WTC11 (cell line): Measurements from ENCODE around the gene ARAP1. TPM values are rescaled to one million over a fixed set of nuclear protein-coding genes. Genes with fewer than 3 reads are reported as not detected.

Source experiments
- ATAC-seq: fragments of 200-7000 bp; cut with Tn5 transposase; 2 replicates; pipeline ENCODE4 v1.10.0; 2021; ENCODE audit warnings: mild to moderate bottlenecking, moderate library complexity
- CTCF ChIA-PET: fragments of 300-600 bp; sonication (Branson Sonifier 250); formaldehyde crosslinking; loops from one replicate; lab custom pipeline; 2021; ENCODE audit warnings: antibody characterized with exemption; lab: Charles Lee
- POLR2A ChIA-PET: fragments of 350-600 bp; sonication (Branson Sonifier 250); formaldehyde crosslinking; loops from one replicate; lab custom pipeline; 2021; ENCODE audit warnings: antibody characterized with exemption; lab: Charles Lee
- DNase-seq: peaks from one replicate; pipeline ENCODE4 v3.0.0; 2021; ENCODE audit warnings: low spot score
- H3K27ac Mint-ChIP-seq: 2 replicates; pipeline ENCODE4 v1.8.0; 2021; ENCODE audit warnings: mixed read lengths
- H3K27me3 Mint-ChIP-seq: 2 replicates; pipeline ENCODE4 v1.8.0; 2021; ENCODE audit warnings: low read depth, mild to moderate bottlenecking, moderate library complexity, mixed read lengths
- H3K36me3 Mint-ChIP-seq: 2 replicates; pipeline ENCODE4 v1.8.0; 2021; ENCODE audit warnings: mixed read lengths
- H3K4me1 Mint-ChIP-seq: 2 replicates; pipeline ENCODE4 v1.8.0; 2022; ENCODE audit warnings: mixed read lengths
- H3K4me3 Mint-ChIP-seq: 2 replicates; pipeline ENCODE4 v1.8.0; 2021; ENCODE audit warnings: mild to moderate bottlenecking, moderate library complexity, mixed read lengths
- H3K9me3 Mint-ChIP-seq: 2 replicates; pipeline ENCODE4 v1.8.0; 2021; ENCODE audit warnings: mixed read lengths
- EMX1 ChIP-seq: fragments of 250-450 bp; sonication (Bioruptor Pico); IDR thresholded peaks from 2 replicates; pipeline ENCODE4 v1.8.0; 2021; ENCODE audit warnings: mild to moderate bottlenecking
- GRHL2 ChIP-seq: fragments of 250-450 bp; sonication (Bioruptor Pico); IDR thresholded peaks from 2 replicates; pipeline ENCODE4 v1.8.0; 2022; ENCODE audit warnings: mild to moderate bottlenecking, moderate library complexity; ENCODE audit not compliant: insufficient replicate concordance, severe bottlenecking
- MXD4 ChIP-seq: fragments of 250-450 bp; sonication (Bioruptor Pico); IDR thresholded peaks from 2 replicates; pipeline ENCODE4 v1.8.0; 2021; ENCODE audit warnings: mild to moderate bottlenecking, moderate library complexity, borderline replicate concordance
- NFYB ChIP-seq: sonication (generic); formaldehyde crosslinking; conservative IDR thresholded peaks from 2 replicates; pipeline ENCODE4 v1.8.0; 2022; ENCODE audit warnings: low read depth, missing genetic modification reagents
- NR2C2 ChIP-seq: sonication (generic); formaldehyde crosslinking; IDR thresholded peaks from 2 replicates; pipeline ENCODE4 v1.8.0; 2022; ENCODE audit warnings: mild to moderate bottlenecking, missing genetic modification reagents
- RELA ChIP-seq: sonication (generic); formaldehyde crosslinking; IDR thresholded peaks from 2 replicates; pipeline ENCODE4 v1.8.1; 2022; ENCODE audit warnings: missing genetic modification reagents, mild to moderate bottlenecking, borderline replicate concordance
- SMAD3 ChIP-seq: sonication (generic); formaldehyde crosslinking; IDR thresholded peaks from 2 replicates; pipeline ENCODE4 v1.8.0; 2022; ENCODE audit warnings: missing genetic modification reagents, mild to moderate bottlenecking, borderline replicate concordance
- TP53 ChIP-seq: sonication (generic); formaldehyde crosslinking; IDR thresholded peaks from 2 replicates; pipeline ENCODE4 v1.8.1; 2023; ENCODE audit warnings: mild to moderate bottlenecking, missing genetic modification reagents
- ZBTB21 ChIP-seq: sonication (generic); formaldehyde crosslinking; IDR thresholded peaks from 2 replicates; pipeline ENCODE4 v1.8.1; 2023; ENCODE audit warnings: mild to moderate bottlenecking, missing genetic modification reagents, borderline replicate concordance
- ZNF263 ChIP-seq: sonication (generic); formaldehyde crosslinking; IDR thresholded peaks from 2 replicates; pipeline ENCODE4 v1.8.1; 2022; ENCODE audit warnings: low read depth, mild to moderate bottlenecking, moderate library complexity, missing genetic modification reagents
- total RNA-seq: library from RNA; stranded (reverse); gene quantifications from 3 replicates; pipeline ENCODE4 v1.2.3, GENCODE V29; 2021
- TF ChIP-seq, protein P1 (sequence below): fragments of 250-450 bp; sonication (Bioruptor Pico); IDR thresholded peaks from 2 replicates; pipeline ENCODE4 v2.1.2; 2022; ENCODE audit warnings: mild to moderate bottlenecking, moderate library complexity
- TF ChIP-seq, protein P2 (sequence below): sonication (generic); formaldehyde crosslinking; IDR thresholded peaks from 2 replicates; pipeline ENCODE4 v1.8.0; 2022; ENCODE audit warnings: missing genetic modification reagents
- TF ChIP-seq, protein P3 (sequence below): sonication (generic); formaldehyde crosslinking; IDR thresholded peaks from 2 replicates; pipeline ENCODE4 v1.8.1; 2023; ENCODE audit warnings: mild to moderate bottlenecking, moderate library complexity, missing genetic modification reagents
- TF ChIP-seq, protein P4 (sequence below): fragments of 250-450 bp; sonication (Bioruptor Pico); IDR thresholded peaks from 2 replicates; pipeline ENCODE4 v1.9.0; 2021; ENCODE audit warnings: mild to moderate bottlenecking, borderline replicate concordance
- TF ChIP-seq, protein P5 (sequence below): fragments of 250-450 bp; sonication (Bioruptor Pico); IDR thresholded peaks from 2 replicates; pipeline ENCODE4 v1.9.0; 2021; ENCODE audit warnings: moderate library complexity, mild to moderate bottlenecking, inconsistent platforms, borderline replicate concordance
- TF ChIP-seq, protein P6 (sequence below): sonication (generic); formaldehyde crosslinking; IDR thresholded peaks from 2 replicates; pipeline ENCODE4 v1.8.0; 2022; ENCODE audit warnings: mild to moderate bottlenecking, missing genetic modification reagents

Gene ARAP1
- total RNA-seq, 1 experiment from 2014 or later: 98.8 TPM

DNA sequence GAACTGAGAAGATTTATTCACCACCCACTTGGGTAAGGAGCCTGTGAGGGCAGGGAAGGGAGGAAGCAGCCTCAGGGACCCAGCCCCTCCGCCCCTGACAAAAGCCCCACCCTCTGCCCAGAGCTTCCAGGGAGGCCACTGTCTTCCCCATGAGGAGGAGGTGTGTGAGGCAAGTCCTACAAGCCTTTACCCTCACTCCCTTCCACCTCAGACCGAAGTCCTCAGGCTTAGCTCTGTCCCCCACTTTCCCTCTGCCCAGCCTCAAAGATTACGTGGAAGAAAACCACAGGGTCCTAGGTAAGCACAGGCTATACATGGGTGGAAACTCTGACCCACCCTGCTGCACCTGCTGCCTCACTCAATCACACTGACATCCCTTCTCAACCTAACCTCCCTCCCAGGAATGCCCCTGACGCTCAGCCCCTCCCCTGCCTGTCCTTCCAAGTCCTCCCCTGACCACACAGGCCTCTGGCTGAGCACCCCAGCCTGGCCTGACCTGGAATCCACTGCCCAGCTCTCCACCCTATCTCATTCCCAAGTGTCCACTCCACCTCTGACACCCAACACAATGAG lies 3.6 kb upstream of the ARAP1 start:
- no peaks in the 10 kb centered on the region for H3K9me3 Mint-ChIP-seq
- H3K27ac Mint-ChIP-seq: no peak overlapping the region
- DNase-seq (no peak), ATAC-seq (no peak)
- peaks cover 10% of the 10 kb centered on the region for H3K27me3 Mint-ChIP-seq
- H3K4me1 Mint-ChIP-seq: peaks cover 31% of the 10 kb centered on the region
- no peak for TF ChIP-seq ZNF263 (CRISPR knock-in tag)
- TF ChIP-seq, protein P1, sequence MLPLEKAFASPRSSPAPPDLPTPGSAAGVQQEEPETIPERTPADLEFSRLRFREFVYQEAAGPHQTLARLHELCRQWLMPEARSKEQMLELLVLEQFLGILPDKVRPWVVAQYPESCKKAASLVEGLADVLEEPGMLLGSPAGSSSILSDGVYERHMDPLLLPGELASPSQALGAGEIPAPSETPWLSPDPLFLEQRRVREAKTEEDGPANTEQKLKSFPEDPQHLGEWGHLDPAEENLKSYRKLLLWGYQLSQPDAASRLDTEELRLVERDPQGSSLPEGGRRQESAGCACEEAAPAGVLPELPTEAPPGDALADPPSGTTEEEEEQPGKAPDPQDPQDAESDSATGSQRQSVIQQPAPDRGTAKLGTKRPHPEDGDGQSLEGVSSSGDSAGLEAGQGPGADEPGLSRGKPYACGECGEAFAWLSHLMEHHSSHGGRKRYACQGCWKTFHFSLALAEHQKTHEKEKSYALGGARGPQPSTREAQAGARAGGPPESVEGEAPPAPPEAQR (CRISPR knock-in tag): no peak
- no peak for TF ChIP-seq TP53 (CRISPR knock-in tag)
- TF ChIP-seq ZBTB21 (CRISPR knock-in tag): no peak
- TF ChIP-seq RELA (CRISPR knock-in tag): no peak
- TF ChIP-seq EMX1: no peak
- TF ChIP-seq, protein P2, sequence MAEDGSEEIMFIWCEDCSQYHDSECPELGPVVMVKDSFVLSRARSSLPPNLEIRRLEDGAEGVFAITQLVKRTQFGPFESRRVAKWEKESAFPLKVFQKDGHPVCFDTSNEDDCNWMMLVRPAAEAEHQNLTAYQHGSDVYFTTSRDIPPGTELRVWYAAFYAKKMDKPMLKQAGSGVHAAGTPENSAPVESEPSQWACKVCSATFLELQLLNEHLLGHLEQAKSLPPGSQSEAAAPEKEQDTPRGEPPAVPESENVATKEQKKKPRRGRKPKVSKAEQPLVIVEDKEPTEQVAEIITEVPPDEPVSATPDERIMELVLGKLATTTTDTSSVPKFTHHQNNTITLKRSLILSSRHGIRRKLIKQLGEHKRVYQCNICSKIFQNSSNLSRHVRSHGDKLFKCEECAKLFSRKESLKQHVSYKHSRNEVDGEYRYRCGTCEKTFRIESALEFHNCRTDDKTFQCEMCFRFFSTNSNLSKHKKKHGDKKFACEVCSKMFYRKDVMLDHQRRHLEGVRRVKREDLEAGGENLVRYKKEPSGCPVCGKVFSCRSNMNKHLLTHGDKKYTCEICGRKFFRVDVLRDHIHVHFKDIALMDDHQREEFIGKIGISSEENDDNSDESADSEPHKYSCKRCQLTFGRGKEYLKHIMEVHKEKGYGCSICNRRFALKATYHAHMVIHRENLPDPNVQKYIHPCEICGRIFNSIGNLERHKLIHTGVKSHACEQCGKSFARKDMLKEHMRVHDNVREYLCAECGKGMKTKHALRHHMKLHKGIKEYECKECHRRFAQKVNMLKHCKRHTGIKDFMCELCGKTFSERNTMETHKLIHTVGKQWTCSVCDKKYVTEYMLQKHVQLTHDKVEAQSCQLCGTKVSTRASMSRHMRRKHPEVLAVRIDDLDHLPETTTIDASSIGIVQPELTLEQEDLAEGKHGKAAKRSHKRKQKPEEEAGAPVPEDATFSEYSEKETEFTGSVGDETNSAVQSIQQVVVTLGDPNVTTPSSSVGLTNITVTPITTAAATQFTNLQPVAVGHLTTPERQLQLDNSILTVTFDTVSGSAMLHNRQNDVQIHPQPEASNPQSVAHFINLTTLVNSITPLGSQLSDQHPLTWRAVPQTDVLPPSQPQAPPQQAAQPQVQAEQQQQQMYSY (CRISPR knock-in tag): no peak
- no peak for TF ChIP-seq NR2C2 (CRISPR knock-in tag)
- TF ChIP-seq SMAD3: no peak
- TF ChIP-seq, protein P3, sequence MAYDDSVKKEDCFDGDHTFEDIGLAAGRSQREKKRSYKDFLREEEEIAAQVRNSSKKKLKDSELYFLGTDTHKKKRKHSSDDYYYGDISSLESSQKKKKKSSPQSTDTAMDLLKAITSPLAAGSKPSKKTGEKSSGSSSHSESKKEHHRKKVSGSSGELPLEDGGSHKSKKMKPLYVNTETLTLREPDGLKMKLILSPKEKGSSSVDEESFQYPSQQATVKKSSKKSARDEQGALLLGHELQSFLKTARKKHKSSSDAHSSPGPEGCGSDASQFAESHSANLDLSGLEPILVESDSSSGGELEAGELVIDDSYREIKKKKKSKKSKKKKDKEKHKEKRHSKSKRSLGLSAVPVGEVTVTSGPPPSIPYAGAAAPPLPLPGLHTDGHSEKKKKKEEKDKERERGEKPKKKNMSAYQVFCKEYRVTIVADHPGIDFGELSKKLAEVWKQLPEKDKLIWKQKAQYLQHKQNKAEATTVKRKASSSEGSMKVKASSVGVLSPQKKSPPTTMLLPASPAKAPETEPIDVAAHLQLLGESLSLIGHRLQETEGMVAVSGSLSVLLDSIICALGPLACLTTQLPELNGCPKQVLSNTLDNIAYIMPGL (CRISPR knock-in tag): no peak
- TF ChIP-seq, protein P4, sequence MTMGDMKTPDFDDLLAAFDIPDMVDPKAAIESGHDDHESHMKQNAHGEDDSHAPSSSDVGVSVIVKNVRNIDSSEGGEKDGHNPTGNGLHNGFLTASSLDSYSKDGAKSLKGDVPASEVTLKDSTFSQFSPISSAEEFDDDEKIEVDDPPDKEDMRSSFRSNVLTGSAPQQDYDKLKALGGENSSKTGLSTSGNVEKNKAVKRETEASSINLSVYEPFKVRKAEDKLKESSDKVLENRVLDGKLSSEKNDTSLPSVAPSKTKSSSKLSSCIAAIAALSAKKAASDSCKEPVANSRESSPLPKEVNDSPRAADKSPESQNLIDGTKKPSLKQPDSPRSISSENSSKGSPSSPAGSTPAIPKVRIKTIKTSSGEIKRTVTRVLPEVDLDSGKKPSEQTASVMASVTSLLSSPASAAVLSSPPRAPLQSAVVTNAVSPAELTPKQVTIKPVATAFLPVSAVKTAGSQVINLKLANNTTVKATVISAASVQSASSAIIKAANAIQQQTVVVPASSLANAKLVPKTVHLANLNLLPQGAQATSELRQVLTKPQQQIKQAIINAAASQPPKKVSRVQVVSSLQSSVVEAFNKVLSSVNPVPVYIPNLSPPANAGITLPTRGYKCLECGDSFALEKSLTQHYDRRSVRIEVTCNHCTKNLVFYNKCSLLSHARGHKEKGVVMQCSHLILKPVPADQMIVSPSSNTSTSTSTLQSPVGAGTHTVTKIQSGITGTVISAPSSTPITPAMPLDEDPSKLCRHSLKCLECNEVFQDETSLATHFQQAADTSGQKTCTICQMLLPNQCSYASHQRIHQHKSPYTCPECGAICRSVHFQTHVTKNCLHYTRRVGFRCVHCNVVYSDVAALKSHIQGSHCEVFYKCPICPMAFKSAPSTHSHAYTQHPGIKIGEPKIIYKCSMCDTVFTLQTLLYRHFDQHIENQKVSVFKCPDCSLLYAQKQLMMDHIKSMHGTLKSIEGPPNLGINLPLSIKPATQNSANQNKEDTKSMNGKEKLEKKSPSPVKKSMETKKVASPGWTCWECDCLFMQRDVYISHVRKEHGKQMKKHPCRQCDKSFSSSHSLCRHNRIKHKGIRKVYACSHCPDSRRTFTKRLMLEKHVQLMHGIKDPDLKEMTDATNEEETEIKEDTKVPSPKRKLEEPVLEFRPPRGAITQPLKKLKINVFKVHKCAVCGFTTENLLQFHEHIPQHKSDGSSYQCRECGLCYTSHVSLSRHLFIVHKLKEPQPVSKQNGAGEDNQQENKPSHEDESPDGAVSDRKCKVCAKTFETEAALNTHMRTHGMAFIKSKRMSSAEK (CRISPR knock-in tag): no peak
- TF ChIP-seq GRHL2: no peak
- TF ChIP-seq, protein P5, sequence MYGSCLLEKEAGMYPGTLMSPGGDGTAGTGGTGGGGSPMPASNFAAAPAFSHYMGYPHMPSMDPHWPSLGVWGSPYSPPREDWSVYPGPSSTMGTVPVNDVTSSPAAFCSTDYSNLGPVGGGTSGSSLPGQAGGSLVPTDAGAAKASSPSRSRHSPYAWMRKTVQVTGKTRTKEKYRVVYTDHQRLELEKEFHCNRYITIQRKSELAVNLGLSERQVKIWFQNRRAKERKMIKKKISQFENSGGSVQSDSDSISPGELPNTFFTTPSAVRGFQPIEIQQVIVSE (CRISPR knock-in tag): no peak
- TF ChIP-seq MXD4 (CRISPR knock-in tag): no peak
- TF ChIP-seq, protein P6, sequence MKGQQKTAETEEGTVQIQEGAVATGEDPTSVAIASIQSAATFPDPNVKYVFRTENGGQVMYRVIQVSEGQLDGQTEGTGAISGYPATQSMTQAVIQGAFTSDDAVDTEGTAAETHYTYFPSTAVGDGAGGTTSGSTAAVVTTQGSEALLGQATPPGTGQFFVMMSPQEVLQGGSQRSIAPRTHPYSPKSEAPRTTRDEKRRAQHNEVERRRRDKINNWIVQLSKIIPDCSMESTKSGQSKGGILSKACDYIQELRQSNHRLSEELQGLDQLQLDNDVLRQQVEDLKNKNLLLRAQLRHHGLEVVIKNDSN (CRISPR knock-in tag): no peak
- no peak for TF ChIP-seq NFYB (CRISPR knock-in tag)
- ChIA-PET POLR2A (interaction anchor here (1.1 kb wide), 1 partner anchor 26 kb away, joined by 3 read pairs; no protein-coding TSS in a partner anchor), CTCF (interaction anchor here (1.5 kb wide), 1 partner anchor 31 kb away, joined by 5 read pairs; no protein-coding TSS in a partner anchor)
- peaks cover 11% of the 10 kb centered on the region for H3K36me3 Mint-ChIP-seq
- H3K4me3 Mint-ChIP-seq: no peak overlapping the region
